ENCODE data around the gene TFCP2L1. TPM values are rescaled to one million over a fixed set of nuclear protein-coding genes. Genes with fewer than 3 reads are reported as not detected.
A peak's percentile ranks its signal among the peaks of the same experiment; 100 is the strongest.
"Not testable (repeated sequence)": the region's sequence is repeated elsewhere in the genome, so short reads cannot be mapped to it uniquely, and the experiment has no call there.

Gene TFCP2L1
- 0.27 TPM for total RNA-seq

- no peak for DNase-seq (ENCODE audit: low spot score)
- intact Hi-C loops (cut with DNase I) = no loop called here
- ATAC-seq = no peak
These were observed at the start of gene TFCP2L1 for GRCh38 chr2:121284463-121285449. TFCP2L1 (minus strand) TSS chr2:121285202; CDS start chr2:121285109, 93 bp downstream.

DNA sequence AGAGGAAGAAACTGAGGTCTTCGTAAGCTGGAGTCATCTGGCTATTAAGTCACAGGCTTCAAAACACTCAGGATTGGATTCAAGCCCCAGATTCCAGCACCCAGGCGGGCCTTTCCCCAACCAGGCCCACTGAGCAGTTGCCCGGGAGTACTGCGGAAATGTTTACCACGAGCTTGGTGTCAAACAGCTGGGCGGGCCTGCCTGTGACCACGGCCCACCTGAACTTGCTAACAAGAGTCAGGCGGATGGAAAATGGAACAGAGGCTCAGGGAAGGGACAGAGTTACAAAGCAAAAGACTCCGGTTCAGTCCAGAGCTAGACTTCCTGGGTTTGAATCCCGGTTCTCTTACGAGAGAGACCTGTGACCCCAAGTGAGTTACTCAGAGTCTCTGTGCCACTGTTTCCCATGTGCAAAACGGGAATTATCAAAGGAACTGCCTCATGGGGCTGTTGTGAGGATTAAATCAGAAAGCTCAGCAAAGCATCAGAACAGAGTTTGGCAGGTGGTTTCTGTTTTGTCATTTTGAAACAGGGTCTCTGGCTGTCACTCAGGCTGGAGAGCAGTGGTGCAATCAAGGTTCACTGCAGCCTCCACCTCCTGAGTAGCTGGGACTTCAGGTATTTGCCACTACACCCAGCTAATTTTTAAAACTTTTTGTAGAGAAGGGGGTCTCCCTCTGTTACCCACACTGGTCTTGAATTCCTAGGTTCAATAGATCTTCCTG, 49.0 kb upstream of the TFCP2L1 start:
- ATAC-seq (no peak), DNase-seq (ENCODE audit: low spot score) (peak; percentile 30)
- intact Hi-C loops (cut with DNase I) = no loop called here

DNA sequence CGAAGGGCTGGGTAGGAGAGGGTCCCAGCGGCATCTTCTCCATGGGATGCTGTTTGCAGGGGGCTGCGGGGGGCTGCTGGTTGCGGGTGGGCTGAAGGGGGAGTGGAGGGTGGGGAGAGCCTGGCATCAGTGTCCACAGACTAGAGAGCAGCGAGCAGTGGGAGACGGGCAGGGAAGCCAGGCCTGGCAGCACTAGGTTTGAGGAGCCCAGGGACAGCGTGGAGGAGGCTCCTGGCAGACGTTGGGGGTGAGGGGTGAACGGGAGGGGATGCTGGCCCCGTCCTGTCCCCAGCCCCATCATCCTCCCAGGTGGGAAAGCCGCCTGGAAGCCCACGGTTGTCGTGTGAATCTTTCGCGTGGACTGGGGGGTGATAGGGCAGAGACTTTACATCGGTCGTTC, 48.2 kb upstream of the TFCP2L1 start:
- intact Hi-C loops (cut with DNase I) = no loop called here
- DNase-seq (ENCODE audit: low spot score) (no peak), ATAC-seq (no peak)

DNA sequence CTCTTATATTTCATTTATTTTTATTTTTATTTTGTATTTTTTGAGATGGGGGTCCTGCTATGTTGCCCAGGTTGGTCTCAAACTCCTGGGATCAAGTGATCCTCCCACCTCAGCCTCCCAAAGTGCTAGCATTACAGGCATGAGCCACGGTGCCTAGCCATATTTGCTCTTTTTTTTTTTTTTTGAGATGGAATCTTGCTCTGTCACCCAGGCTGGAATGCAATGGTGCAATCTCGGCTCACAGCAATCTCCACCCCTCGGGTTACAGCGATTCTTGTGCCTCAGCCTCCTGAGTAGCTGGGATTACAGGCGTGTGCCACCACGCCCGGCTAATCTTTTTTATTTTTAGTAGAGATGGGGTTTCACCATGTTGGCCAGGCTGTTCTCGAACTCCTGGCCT, 46.3 kb upstream of the TFCP2L1 start:
- ATAC-seq; DNase-seq (ENCODE audit: low spot score); intact Hi-C loops (cut with DNase I): not testable (repeated sequence)

- no peak for ATAC-seq
- no peak for DNase-seq (ENCODE audit: low spot score)
- intact Hi-C loops (cut with DNase I) = no loop called here
These were observed 45.9 kb upstream of the TFCP2L1 start for GRCh38 chr2:121330921-121331320.

GRCh38 chr2:121329786-121330185, 44.8 kb upstream of the TFCP2L1 start:
- DNase-seq (ENCODE audit: low spot score) (no peak), ATAC-seq (no peak)
- intact Hi-C loops (cut with DNase I) = no loop called here

- ATAC-seq = no peak
- no peak for DNase-seq (ENCODE audit: low spot score)
- intact Hi-C loops (cut with DNase I) = no loop called here
These were observed 41.6 kb upstream of the TFCP2L1 start for GRCh38 chr2:121326628-121327027.

- DNase-seq (ENCODE audit: low spot score) = no peak
- intact Hi-C loops (cut with DNase I) = no loop called here
- ATAC-seq = no peak
These were observed 39.6 kb upstream of the TFCP2L1 start for GRCh38 chr2:121324601-121325000.

DNA sequence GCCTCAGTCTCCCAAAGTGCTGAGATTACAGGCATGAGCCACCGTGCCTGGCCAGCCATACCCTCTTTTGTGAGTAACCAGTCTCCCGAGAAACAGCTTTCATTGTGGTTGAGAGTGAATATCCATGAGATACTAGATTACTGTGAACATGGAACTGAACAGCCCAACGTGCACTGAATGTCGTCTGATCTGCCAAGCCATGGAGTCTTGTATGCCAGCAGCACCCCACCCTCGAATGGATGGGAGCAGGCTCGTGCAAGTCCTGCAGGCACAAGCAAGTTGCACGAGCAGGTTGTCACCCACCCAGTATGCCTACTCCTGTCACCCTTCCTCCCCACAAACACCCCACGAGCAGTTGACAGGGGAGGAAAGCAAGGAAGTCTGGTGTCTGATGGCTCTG, 36.5 kb upstream of the TFCP2L1 start:
- DNase-seq (ENCODE audit: low spot score) = no peak
- ATAC-seq = no peak
- intact Hi-C loops (cut with DNase I) = no loop called here

GRCh38 chr2:121319941-121320340, 34.9 kb upstream of the TFCP2L1 start:
- ATAC-seq (no peak), DNase-seq (ENCODE audit: low spot score) (no peak)
- intact Hi-C loops (cut with DNase I) = no loop called here

- intact Hi-C loops (cut with DNase I) = no loop called here
- ATAC-seq = no peak
These were observed 32.0 kb upstream of the TFCP2L1 start for GRCh38 chr2:121316986-121317385.

DNA sequence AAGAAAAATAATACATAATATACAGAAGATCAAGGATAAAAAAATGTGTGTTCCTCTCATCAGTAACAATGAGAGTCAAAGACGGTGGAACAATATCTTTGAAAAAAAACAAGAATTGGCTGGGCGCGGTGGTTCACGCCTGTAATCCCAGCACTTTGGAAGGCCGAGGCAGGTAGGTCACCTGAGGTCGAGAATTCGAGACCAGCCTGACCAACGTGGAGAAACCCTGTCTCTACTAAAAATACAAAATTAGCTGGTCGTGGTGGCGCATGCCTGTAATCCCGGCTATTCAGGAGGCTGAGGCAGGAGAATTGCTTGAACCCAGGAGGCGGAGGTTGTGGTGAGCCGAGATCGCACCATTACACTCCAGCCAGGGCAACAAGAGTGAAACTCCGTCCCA, 28.7 kb upstream of the TFCP2L1 start:
- intact Hi-C loops (cut with DNase I); ATAC-seq; DNase-seq (ENCODE audit: low spot score): not testable (repeated sequence)

More at GRCh38 chr2:121316986-121317385, 32.0 kb upstream of the TFCP2L1 start:
- DNase-seq (ENCODE audit: low spot score) = no peak

- DNase-seq (ENCODE audit: low spot score) (no peak), ATAC-seq (no peak)
- intact Hi-C loops (cut with DNase I) = no loop called here
These were observed 24.8 kb upstream of the TFCP2L1 start for GRCh38 chr2:121309801-121310200.

DNA sequence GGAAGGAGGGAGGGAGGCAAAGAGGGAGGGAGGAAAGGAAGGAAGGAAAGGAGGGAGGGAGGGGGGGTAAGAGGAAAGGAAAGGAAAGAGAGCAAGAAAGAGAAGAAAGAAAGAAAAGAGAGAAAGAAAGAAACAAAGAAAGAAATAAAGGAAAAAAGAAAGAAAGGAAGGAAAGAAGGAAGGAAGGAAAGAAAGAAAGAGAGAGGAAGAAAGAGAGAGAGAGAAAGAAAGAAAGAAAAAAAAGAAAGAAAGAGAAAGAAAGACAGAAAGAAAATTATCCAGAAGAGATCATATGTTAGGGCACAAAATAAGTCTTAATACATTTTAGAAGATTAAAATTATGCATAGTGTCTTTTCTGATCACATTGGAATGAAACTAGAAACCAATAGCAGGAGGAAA, 24.3 kb upstream of the TFCP2L1 start:
- ATAC-seq (no peak), DNase-seq (ENCODE audit: low spot score) (no peak)
- intact Hi-C loops (cut with DNase I) = no loop called here

GRCh38 chr2:121307048-121307447, 22.0 kb upstream of the TFCP2L1 start:
- DNase-seq (ENCODE audit: low spot score) = no peak
- ATAC-seq = no peak
- intact Hi-C loops (cut with DNase I) = no loop called here

DNA sequence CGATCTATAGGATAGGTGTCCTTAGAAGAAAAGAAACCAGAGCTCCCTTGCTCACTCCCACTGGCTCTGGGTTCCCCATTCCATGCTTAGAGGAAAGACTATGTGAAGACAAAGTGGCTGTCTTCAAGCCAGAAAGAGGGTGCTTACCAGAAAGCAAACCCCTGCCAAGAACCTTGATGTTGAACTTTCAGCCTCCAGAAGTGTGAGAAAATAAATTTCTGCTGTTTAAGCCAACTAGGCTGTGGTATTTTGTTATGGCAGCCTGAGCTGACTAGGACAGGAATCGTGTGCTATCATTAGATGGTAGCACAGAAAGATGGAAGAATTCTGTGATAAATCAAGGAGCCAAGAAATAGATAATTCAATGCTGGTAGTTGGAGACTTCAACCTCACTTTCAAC, 19.9 kb upstream of the TFCP2L1 start:
- no peak for DNase-seq (ENCODE audit: low spot score)
- no peak for ATAC-seq
- intact Hi-C loops (cut with DNase I) = loop anchor here (5.0 kb wide), 1 partner anchor 1202 kb away; no protein-coding TSS in a partner anchor

DNA sequence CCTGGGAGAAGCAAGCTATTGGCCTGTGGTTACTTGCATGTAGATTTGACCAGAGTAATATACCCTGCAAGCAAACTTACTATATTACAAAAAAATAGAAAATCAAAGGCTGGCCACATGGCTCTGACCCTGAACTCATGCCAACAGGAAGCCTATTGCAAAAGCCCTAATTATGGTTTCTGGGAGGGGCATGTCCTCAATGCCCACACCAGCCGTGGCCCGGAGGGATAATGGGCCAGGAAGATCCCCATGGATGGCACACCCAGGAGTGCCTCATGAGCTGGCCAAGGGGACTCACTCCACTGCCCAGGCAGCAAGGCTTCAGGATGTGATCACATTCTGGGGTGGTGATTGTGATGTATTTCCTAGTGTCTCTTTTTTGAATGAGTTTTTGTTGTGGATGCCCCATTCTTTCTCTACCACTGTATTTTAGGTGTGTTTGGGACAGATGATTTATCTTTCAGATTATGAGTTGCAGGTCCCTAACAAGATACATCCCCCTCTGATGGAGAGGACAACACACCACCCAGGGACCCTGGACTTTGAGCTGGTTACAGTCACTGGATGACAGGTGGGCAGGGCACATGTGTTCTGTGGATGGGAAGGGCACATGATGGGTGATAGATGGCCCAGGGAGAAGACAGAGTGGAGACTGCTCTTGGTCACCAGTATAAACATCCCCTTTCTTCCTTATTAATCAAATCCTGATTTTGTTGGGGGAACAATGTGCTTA, 18.7 kb upstream of the TFCP2L1 start:
- ATAC-seq = no peak
- DNase-seq (ENCODE audit: low spot score) = no peak

GRCh38 chr2:121301190-121301589, 16.2 kb upstream of the TFCP2L1 start:
- DNase-seq (ENCODE audit: low spot score); ATAC-seq: not testable (repeated sequence)
- intact Hi-C loops (cut with DNase I) = loop anchor here (5.0 kb wide), 1 partner anchor 1206 kb away; no protein-coding TSS in a partner anchor

More for the DNA sequence above, 18.7 kb upstream of the TFCP2L1 start:
- intact Hi-C loops (cut with DNase I) = loop anchor here (5.0 kb wide), 1 partner anchor 1204 kb away; no protein-coding TSS in a partner anchor

DNA sequence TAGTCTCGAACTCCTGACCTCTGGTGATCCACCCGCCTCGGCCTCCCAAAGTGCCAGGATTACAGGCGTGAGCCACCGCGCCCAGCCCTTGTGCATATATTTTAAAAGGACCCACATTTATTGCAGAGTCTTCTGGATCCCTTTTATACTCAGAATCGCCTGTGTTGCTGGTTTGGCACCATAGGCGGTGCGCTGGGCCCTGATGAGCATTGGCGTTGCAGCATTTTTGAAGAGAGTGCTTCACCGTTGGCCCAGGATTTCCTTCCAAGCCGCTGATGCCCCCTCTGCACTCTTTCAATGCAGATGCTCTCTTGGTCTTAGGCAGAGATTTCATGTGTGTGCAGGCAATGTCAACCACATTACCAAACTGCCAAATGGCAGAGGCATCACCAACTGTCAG, 13.5 kb upstream of the TFCP2L1 start:
- intact Hi-C loops (cut with DNase I) = no loop called here
- no peak for ATAC-seq
- DNase-seq (ENCODE audit: low spot score) = no peak

Measured in sciatic nerve (tissue), 2 donors.